ENCODE data around the gene DQX1.

GRCh38 chr2:74559912-74560311 is 33.9 kb upstream of the DQX1 start:
- no peak for TF ChIP-seq ZNF155 (tag by site-specific recombination; IDR thresholded peaks at IDR 0.05)
- TF ChIP-seq CTCF (tag by site-specific recombination; IDR thresholded peaks at IDR 0.05) = no peak
- TF ChIP-seq, protein P1, sequence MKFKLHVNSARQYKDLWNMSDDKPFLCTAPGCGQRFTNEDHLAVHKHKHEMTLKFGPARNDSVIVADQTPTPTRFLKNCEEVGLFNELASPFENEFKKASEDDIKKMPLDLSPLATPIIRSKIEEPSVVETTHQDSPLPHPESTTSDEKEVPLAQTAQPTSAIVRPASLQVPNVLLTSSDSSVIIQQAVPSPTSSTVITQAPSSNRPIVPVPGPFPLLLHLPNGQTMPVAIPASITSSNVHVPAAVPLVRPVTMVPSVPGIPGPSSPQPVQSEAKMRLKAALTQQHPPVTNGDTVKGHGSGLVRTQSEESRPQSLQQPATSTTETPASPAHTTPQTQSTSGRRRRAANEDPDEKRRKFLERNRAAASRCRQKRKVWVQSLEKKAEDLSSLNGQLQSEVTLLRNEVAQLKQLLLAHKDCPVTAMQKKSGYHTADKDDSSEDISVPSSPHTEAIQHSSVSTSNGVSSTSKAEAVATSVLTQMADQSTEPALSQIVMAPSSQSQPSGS (tag by site-specific recombination; IDR thresholded peaks at IDR 0.05; ENCODE audit: low read depth) = no peak
- TF ChIP-seq, protein P2, sequence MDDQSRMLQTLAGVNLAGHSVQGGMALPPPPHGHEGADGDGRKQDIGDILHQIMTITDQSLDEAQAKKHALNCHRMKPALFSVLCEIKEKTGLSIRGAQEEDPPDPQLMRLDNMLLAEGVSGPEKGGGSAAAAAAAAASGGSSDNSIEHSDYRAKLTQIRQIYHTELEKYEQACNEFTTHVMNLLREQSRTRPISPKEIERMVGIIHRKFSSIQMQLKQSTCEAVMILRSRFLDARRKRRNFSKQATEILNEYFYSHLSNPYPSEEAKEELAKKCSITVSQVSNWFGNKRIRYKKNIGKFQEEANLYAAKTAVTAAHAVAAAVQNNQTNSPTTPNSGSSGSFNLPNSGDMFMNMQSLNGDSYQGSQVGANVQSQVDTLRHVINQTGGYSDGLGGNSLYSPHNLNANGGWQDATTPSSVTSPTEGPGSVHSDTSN (CRISPR knock-in tag; IDR thresholded peaks at IDR 0.05) = no peak
- TF ChIP-seq GFI1B (tag by site-specific recombination; IDR thresholded peaks at IDR 0.05) = no peak
